ENCODE data around the gene NEUROD2.
A peak's percentile ranks its signal among the peaks of the same experiment; 100 is the strongest.

- TF ChIP-seq GABPA (IDR thresholded peaks at IDR 0.05; ENCODE audit: borderline replicate concordance, insufficient read depth, low read length) (no peak), KDM5A (IDR thresholded peaks at IDR 0.05; ENCODE audit: low read length) (no peak), SIN3A (conservative IDR thresholded peaks at IDR 0.05 in 1 of 2, IDR thresholded peaks at IDR 0.05 in 1 of 2; ENCODE audit: low read depth in 1 of 2, low read length in 2 of 2) (peak in 1 of 2 experiments; percentile 63; a peak in 1 of 4 replicates), RAD21 (IDR thresholded peaks at IDR 0.05 in 1 of 2, conservative IDR thresholded peaks at IDR 0.05 in 1 of 2; ENCODE audit: low read depth in 2 of 2, low read length in 2 of 2) (no peak), YY1 (IDR thresholded peaks at IDR 0.05; ENCODE audit: low read depth, low read length) (peak; percentile 34; the same call in 1 of the 2 replicates), JUND (IDR thresholded peaks at IDR 0.05; ENCODE audit: low read length) (no peak), POLR2A (IDR thresholded peaks at IDR 0.05; ENCODE audit: control extremely low read depth in 1 of 2, low read depth in 2 of 2, low read length in 2 of 2) (no peak; a peak in 1 of 3 replicates), SIX5 (IDR thresholded peaks at IDR 0.05; ENCODE audit: low read depth, low read length) (no peak), HDAC2 (IDR thresholded peaks at IDR 0.05; ENCODE audit: borderline replicate concordance in 1 of 2, low read depth in 2 of 2, low read length in 2 of 2) (no peak)
- TF ChIP-seq, protein P1, sequence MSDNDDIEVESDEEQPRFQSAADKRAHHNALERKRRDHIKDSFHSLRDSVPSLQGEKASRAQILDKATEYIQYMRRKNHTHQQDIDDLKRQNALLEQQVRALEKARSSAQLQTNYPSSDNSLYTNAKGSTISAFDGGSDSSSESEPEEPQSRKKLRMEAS (IDR thresholded peaks at IDR 0.05) = peak; percentile 50; the same call in 1 of the 2 replicates
- TF ChIP-seq, protein P2, sequence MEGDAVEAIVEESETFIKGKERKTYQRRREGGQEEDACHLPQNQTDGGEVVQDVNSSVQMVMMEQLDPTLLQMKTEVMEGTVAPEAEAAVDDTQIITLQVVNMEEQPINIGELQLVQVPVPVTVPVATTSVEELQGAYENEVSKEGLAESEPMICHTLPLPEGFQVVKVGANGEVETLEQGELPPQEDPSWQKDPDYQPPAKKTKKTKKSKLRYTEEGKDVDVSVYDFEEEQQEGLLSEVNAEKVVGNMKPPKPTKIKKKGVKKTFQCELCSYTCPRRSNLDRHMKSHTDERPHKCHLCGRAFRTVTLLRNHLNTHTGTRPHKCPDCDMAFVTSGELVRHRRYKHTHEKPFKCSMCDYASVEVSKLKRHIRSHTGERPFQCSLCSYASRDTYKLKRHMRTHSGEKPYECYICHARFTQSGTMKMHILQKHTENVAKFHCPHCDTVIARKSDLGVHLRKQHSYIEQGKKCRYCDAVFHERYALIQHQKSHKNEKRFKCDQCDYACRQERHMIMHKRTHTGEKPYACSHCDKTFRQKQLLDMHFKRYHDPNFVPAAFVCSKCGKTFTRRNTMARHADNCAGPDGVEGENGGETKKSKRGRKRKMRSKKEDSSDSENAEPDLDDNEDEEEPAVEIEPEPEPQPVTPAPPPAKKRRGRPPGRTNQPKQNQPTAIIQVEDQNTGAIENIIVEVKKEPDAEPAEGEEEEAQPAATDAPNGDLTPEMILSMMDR (IDR thresholded peaks at IDR 0.05; ENCODE audit: control extremely low read depth in 1 of 3, insufficient read depth in 1 of 3, low read depth in 1 of 3, low read length in 3 of 3) = no peak
Measured at GRCh38 chr17:39573447-39574298, 34.0 kb downstream of the NEUROD2 start.
